Testis (tissue), 3 donors: ENCODE measurements around the gene FOXN3. TPM values are rescaled to one million over a fixed set of nuclear protein-coding genes. Genes with fewer than 3 reads are reported as not detected.

Experiments used
- DNase-seq: peaks from one replicate; pipeline ENCODE4 v3.0.0-alpha.2; 2019
- H3K27ac ChIP-seq, 2 donors: fragments of 200-600 bp; sonication (generic); one replicate each; pipeline ENCODE4 v1.5.1; 2019
- H3K27me3 ChIP-seq: fragments of 200-600 bp; sonication (generic); one replicate; pipeline ENCODE4 v1.5.1; 2019
- H3K36me3 ChIP-seq: fragments of 200-600 bp; sonication (generic); one replicate; pipeline ENCODE4 v1.5.1; 2017; ENCODE audit warnings: low read depth; ENCODE audit errors: missing control alignments
- H3K4me1 ChIP-seq: fragments of 200-600 bp; sonication (generic); one replicate; pipeline ENCODE4 v1.5.1; 2019
- H3K4me3 ChIP-seq, 2 donors: fragments of 200-600 bp; sonication (generic); one replicate each; pipeline ENCODE4 v1.5.1; 2017 to 2019
- H3K9me3 ChIP-seq: fragments of 200-600 bp; sonication (generic); one replicate; pipeline ENCODE4 v1.5.1; 2017
- CTCF ChIP-seq, 3 experiments: fragments of 450-650 bp in 2 of 3; fragments of 200-600 bp in 1 of 3; sonication (generic) in 1 of 3; IDR thresholded peaks; one replicate each; pipeline ENCODE4 v1.5.1; 2016 to 2019; ENCODE audit warnings: antibody characterized with exemption in 3 of 3, mild to moderate bottlenecking in 2 of 3, moderate library complexity in 1 of 3
- POLR2A ChIP-seq: fragments of 450-650 bp; IDR thresholded peaks from one replicate; pipeline ENCODE4 v1.6.1; 2017; ENCODE audit warnings: antibody characterized with exemption, mild to moderate bottlenecking, moderate library complexity
- WGBS, 2 donors: methylation state at CpG; one replicate each; pipeline ENCODE4 v1.1.5; 2018; 5-methylcytosine and 5-hydroxymethylcytosine counted together
- intact Hi-C: fragments of 100-400 bp; cut with DNase I; formaldehyde crosslinking; loops from one replicate; pipeline ENCODE4 v1.15.1; 2023; ENCODE audit warnings: low total_unique reads
- polyA plus RNA-seq: library from polyadenylated mRNA; stranded (reverse); fragments of 350-450 nt; fragmentation: Illumina TruSeq; extraction: RNeasy Lipid Tissue Mini Kit (QIAGEN cat#74804); gene quantifications from one replicate; pipeline ENCODE4 v1.2.3, GENCODE V29; 2014; ENCODE audit warnings: low read depth, low replicate concordance; ENCODE audit not compliant: insufficient read depth
- total RNA-seq, 2 donors: library from RNA; depleted of rRNA; stranded (reverse); fragments of >200 nt; gene quantifications; one replicate each; pipeline ENCODE4 v1.2.3, GENCODE V29; 2016

The FOXN3 gene
- total and polyA plus RNA-seq, 3 donors from 2014 or later, result 40.7 to 103 (median 100) TPM

DNA sequence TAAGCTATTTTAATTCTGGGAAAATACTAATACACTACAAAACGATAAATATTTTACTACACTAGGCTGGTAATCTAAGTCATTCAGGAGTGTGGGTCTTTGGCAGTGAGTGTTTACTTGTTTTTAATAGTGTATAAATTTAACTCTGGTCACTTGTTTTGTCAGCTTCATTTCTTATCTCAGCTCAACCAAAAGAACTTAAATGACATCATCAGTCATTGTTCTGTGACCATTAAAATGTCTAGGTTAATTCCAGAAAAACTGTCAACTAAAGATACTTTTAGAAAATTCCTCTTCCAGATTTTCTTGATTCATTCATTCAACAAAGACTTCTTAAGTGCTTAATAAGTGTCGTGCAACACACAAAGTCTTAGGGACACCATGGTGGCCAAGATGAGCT is 102.8 kb downstream of the FOXN3 start:
- Histone ChIP-seq H3K27ac (no peak overlapping the region), H3K4me1 (no peaks in the 10 kb centered on the region), H3K4me3 (no peak overlapping the region), H3K36me3 (no peaks in the 10 kb centered on the region), H3K9me3 (no peaks in the 10 kb centered on the region), H3K27me3 (no peaks in the 10 kb centered on the region)
- WGBS, 2 donors, result 83 to 97% methylated on average over 2 of the region's 2 CpGs
- no peak for DNase-seq
- TF ChIP-seq CTCF (IDR thresholded peaks at IDR 0.05) (no peak), POLR2A (no peak)
- intact Hi-C loops, result no loop called here

- TF ChIP-seq CTCF (IDR thresholded peaks at IDR 0.05), result no peak
- WGBS, 2 donors, result 95% methylated on average over 5 of the region's 5 CpGs
- H3K9me3 ChIP-seq, result no peaks in the 10 kb centered on the region
- H3K36me3 ChIP-seq, result no peaks in the 10 kb centered on the region
- H3K27ac ChIP-seq, result no peak overlapping the region
- no peaks in the 10 kb centered on the region for H3K27me3 ChIP-seq
- intact Hi-C loops, result no loop called here
- H3K4me3 ChIP-seq, result no peak overlapping the region
- H3K4me1 ChIP-seq, result no peaks in the 10 kb centered on the region
- DNase-seq, result no peak
Measured at GRCh38 chr14:89312932-89313331, 104.1 kb downstream of the FOXN3 start.

GRCh38 chr14:89310211-89310610 is 106.8 kb downstream of the FOXN3 start:
- DNase-seq, result no peak
- TF ChIP-seq POLR2A, result no peak
- no peak for TF ChIP-seq CTCF (IDR thresholded peaks at IDR 0.05)

DNA sequence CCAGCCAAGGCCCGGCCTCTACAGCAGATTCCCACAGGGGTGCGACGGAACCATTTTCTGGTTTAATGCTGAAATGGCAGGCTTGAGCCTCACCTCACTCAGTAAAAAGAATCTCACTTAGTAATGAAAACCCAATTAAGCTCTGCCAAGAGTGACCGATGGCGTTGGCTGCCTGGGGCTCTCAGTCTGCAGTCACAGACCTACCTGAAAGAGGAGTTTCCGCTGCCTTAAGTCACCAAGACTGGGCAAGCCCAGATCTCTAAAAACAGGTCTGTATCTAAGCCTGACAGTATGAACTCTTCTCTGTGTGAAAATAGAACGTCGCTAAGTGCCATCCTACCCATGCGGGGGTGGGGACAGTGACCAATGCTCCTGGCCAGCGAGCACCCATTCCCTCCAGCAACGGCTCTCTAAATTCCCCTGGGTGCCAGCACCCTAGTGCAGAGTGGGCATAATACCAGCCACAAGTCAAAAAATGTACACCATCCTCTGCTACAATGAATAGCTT is 107.3 kb downstream of the FOXN3 start:
- Histone ChIP-seq H3K4me1 (peaks cover 12% of the 10 kb centered on the region), H3K27me3 (no peaks in the 10 kb centered on the region), H3K4me3 (no peak overlapping the region), H3K9me3 (no peaks in the 10 kb centered on the region), H3K36me3 (no peaks in the 10 kb centered on the region), H3K27ac (no peak overlapping the region)
- TF ChIP-seq CTCF (IDR thresholded peaks at IDR 0.05), result no peak
- no peak for TF ChIP-seq POLR2A
- intact Hi-C loops, result no loop called here
- 90 to 95% methylated on average over 9 to 11 of the region's 11 CpGs for WGBS, 2 donors
- no peak for DNase-seq

More at GRCh38 chr14:89310211-89310610, 106.8 kb downstream of the FOXN3 start:
- H3K36me3 ChIP-seq, result no peaks in the 10 kb centered on the region
- H3K9me3 ChIP-seq, result no peaks in the 10 kb centered on the region
- peaks cover 8% of the 10 kb centered on the region for H3K4me1 ChIP-seq
- H3K4me3 ChIP-seq, result no peak overlapping the region
- no peaks in the 10 kb centered on the region for H3K27me3 ChIP-seq
- intact Hi-C loops, result no loop called here
- H3K27ac ChIP-seq, result no peak overlapping the region
- WGBS, 2 donors, result 79 to 91% methylated on average over 9 of the region's 9 CpGs

DNA sequence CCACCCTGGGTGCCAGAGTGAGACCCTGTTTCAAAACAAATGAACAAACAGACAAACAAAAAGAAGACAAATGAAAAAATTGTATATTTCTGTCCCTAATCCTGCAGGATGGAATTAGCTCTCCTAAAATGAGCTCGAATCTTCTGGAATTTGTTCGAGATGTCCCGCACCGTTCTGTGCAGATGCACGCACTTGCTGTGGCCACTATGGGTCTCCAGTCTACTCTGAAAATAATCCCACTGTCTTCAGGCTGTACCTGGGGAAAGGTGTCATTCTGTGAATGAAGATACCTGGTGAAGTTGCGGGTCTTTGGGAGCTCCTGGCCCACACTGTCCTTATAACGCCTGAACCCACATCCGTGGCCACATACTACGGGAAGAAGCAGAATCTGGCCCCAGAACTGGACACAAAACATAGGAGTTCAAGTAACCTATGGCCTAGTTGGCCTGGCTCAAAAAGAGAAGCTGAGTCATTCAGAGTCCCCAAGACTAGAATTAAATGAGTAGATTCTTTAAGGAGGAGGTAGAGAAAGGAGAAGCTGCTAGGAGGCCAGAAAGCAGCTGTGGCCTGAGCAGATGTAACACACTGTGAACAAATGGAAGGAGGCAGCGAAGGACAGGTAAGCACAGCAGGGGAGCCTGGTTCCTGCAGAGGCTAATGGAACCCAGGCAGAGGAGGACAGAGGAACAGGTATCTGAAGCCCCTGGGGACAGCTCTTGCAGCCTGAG is 108.6 kb downstream of the FOXN3 start:
- 81 to 91% methylated on average over 10 of the region's 10 CpGs for WGBS, 2 donors
- H3K4me1 ChIP-seq, result peaks cover 25% of the 10 kb centered on the region
- no peaks in the 10 kb centered on the region for H3K9me3 ChIP-seq
- TF ChIP-seq POLR2A, result no peak
- TF ChIP-seq CTCF (IDR thresholded peaks at IDR 0.05), result no peak
- no peak for DNase-seq
- H3K27ac ChIP-seq, result no peak overlapping the region
- no peaks in the 10 kb centered on the region for H3K36me3 ChIP-seq
- intact Hi-C loops, result no loop called here
- H3K27me3 ChIP-seq, result no peaks in the 10 kb centered on the region
- no peak overlapping the region for H3K4me3 ChIP-seq
